HG03521 (cell line): ENCODE results near the gene DENND5B.
"Not testable (repeated sequence)": the region's sequence is repeated elsewhere in the genome, so short reads cannot be mapped to it uniquely, and the experiment has no call there.

ENCODE experiments used
- ATAC-seq: cut with Tn5 transposase; IDR thresholded peaks from one replicate; pipeline ENCODE4 v1.9.1; 2021; ENCODE audit warnings: mild to moderate bottlenecking, moderate library complexity; ENCODE audit not compliant: unreplicated experiment

Gene DENND5B

GRCh38 chr12:31388713-31389112 lies 202.2 kb downstream of the DENND5B start:
- no peak for ATAC-seq

DNA sequence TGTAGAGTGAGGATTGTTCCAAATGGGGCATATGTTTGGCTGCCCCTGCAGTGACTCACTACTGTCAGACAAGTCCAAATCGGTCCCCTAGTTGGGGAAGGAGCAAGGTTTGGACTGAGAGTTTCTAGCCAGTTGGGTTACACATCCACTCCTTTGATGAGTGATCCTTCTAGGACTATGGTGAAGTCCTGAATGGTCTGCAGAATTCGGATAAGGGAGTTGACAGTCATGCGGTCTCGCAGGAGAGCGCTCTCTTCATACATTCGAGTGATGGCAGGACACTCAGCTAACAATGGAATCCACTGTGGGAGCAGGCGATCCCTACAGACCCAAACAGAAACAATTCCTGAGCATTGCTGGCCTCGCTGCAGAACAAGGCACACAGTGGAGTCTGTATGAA lies 203.5 kb downstream of the DENND5B start:
- no peak for ATAC-seq

- ATAC-seq: no peak
These were observed 203.9 kb downstream of the DENND5B start for GRCh38 chr12:31387011-31387410.

DNA sequence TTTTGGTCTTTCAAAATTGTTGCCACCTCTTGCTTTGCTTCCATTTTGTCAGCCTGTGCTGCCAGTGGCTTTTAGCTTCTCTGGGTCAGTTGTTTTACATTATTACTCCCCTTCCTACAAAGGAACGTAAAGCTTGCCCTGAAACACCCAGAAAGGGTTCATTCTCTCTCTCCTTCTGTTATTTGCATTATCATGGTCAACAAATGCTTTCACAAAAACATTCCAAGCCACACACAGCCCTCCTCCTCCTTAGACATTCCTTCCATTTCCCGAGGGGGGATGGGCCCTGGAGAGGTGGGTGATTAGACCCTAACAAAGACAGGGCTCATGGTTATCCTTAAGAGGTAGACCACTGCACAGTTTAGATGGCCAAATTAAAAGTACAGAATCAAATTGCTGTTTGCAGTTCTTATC lies 204.6 kb downstream of the DENND5B start:
- no peak for ATAC-seq

DNA sequence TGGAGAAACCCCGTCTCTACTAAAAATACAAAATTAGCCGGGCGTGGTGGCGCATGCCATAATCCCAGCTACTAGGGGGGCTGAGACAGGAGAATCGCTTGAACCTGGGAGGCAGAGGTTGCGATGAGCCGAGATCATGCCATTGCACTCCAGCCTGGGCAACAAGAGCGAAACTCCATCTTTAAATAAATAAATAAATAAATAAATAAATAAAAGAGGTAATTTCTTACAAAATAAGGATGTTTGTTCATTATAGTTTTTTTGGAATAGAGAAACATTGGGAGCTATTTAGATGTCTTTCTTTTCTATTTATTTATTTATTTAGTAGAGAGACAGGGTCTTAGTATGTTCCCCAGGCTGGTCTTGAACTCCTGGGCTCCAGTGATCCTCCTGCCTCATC lies 213.7 kb downstream of the DENND5B start:
- not testable (repeated sequence) for ATAC-seq

- ATAC-seq: not testable (repeated sequence)
These were observed 215.5 kb downstream of the DENND5B start for GRCh38 chr12:31375422-31375821.

- ATAC-seq: no peak
These were observed 219.7 kb downstream of the DENND5B start for GRCh38 chr12:31371256-31371620.

DNA sequence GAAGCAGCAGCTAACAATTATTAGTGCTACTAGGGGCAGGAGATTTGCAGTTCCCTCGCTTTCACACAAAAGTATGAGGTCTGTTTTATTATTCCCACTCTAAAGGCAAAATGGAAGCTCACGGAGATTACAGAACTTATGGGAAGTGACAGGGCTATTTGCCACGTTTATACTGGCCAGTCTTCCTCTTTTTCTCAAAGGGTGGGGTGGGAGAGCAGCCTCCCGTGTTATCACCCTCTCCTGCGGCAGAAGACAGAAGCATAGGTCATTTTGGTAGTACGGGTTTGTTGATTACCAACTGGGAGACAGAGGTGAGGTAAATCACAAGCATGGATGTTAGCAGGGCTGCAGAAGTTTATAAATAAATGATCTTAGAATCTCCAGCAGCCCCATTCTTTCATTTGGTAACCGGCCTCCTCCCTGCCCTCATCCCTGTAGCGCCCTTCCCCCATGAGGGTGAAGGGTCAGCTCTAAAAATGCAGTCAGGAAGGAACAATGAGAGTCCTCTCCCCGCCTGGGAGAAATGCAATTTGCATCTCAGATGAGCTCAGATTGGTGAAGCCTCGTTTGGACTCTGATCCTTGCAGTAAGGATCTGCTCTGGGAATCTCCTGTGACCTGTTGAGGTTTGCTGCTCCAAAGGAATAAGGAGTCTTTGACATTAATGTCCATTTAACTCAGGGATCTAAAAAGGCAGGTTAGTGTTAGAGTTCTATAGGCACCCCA lies 220.2 kb downstream of the DENND5B start:
- ATAC-seq: no peak

GRCh38 chr12:31369712-31370521 lies 221.0 kb downstream of the DENND5B start:
- ATAC-seq: no peak

GRCh38 chr12:31368666-31369361 lies 222.1 kb downstream of the DENND5B start:
- no peak for ATAC-seq

GRCh38 chr12:31366104-31366621 lies 224.8 kb downstream of the DENND5B start:
- ATAC-seq: no peak

- ATAC-seq: no peak
These were observed 227.1 kb downstream of the DENND5B start for GRCh38 chr12:31363831-31364230.

- ATAC-seq: no peak
These were observed 227.5 kb downstream of the DENND5B start for GRCh38 chr12:31363416-31363809.

GRCh38 chr12:31362759-31363415 lies 228.0 kb downstream of the DENND5B start:
- peak; percentile 62 for ATAC-seq

GRCh38 chr12:31362115-31362758 lies 228.7 kb downstream of the DENND5B start:
- peak; percentile 46 for ATAC-seq

- ATAC-seq: no peak
These were observed 229.2 kb downstream of the DENND5B start for GRCh38 chr12:31361730-31362114.

GRCh38 chr12:31355747-31356107 lies 235.2 kb downstream of the DENND5B start:
- no peak for ATAC-seq

GRCh38 chr12:31353750-31354708 lies 236.9 kb downstream of the DENND5B start:
- no peak for ATAC-seq

GRCh38 chr12:31346267-31346666 lies 244.7 kb downstream of the DENND5B start:
- no peak for ATAC-seq
